Cardiac muscle cell (in vitro differentiated cells and primary cell): ENCODE measurements around the gene GRID1. TPM values are rescaled to one million over a fixed set of nuclear protein-coding genes. Genes with fewer than 3 reads are reported as not detected.

ENCODE experiments used
- DNase-seq, 2 donors: peaks; one replicate each; pipeline versions ENCODE4 v3.0.0 to v3.0.0-alpha.2; 2010 to 2017; ENCODE audit warnings: low read depth in 1 of 2, low spot score in 1 of 2
- H3K27ac ChIP-seq: fragments of 200-600 bp; sonication (generic); 2 replicates; pipeline ENCODE4 v1.5.1; 2016
- H3K27me3 ChIP-seq: fragments of 200-600 bp; sonication (generic); 2 replicates; pipeline ENCODE4 v1.6.0; 2016; ENCODE audit warnings: control low read depth
- H3K36me3 ChIP-seq: fragments of 200-600 bp; sonication (generic); 2 replicates; pipeline ENCODE4 v1.5.1; 2016; ENCODE audit warnings: control low read depth
- H3K4me1 ChIP-seq: fragments of 200-600 bp; sonication (generic); 2 replicates; pipeline ENCODE4 v1.8.1; 2017; ENCODE audit warnings: low read depth, mild to moderate bottlenecking, mixed run types
- H3K4me3 ChIP-seq: fragments of 200-600 bp; sonication (generic); 2 replicates; pipeline ENCODE4 v1.5.1; 2016; ENCODE audit warnings: mild to moderate bottlenecking
- H3K9me3 ChIP-seq: fragments of 200-600 bp; sonication (generic); 2 replicates; pipeline ENCODE4 v1.5.1; 2017; ENCODE audit warnings: low read depth, mild to moderate bottlenecking, control low read depth
- CTCF ChIP-seq: IDR thresholded peaks from 2 replicates; pipeline ENCODE4 v1.5.1; 2012; ENCODE audit warnings: low read depth, mild to moderate bottlenecking, low read length
- polyA plus RNA-seq: library from polyadenylated mRNA; unstranded; fragments of >200 nt; fragmentation: Nextera tagmentation; extraction: Ambion mirVana; gene quantifications from 2 replicates; pipeline ENCODE4 v1.2.1, GENCODE V29; 2016
- total RNA-seq: library from RNA; depleted of rRNA; stranded (reverse); fragments of >200 nt; gene quantifications from 2 replicates; pipeline ENCODE4 v1.2.3, GENCODE V29; 2016

Gene GRID1
- total and polyA plus RNA-seq, 2 experiments from 2014 or later = 1.5 to 1.6 TPM

- Histone ChIP-seq H3K4me1 (no peaks in the 10 kb centered on the region), H3K27ac (no peak overlapping the region), H3K36me3 (no peaks in the 10 kb centered on the region), H3K27me3 (no peaks in the 10 kb centered on the region), H3K9me3 (no peaks in the 10 kb centered on the region), H3K4me3 (no peak overlapping the region)
- TF ChIP-seq CTCF = no peak
- DNase-seq = no peak
Measured at GRCh38 chr10:85696893-85697292, 669.7 kb downstream of the GRID1 start.

- Histone ChIP-seq H3K27ac (no peak overlapping the region), H3K9me3 (no peaks in the 10 kb centered on the region), H3K27me3 (no peaks in the 10 kb centered on the region), H3K4me1 (no peaks in the 10 kb centered on the region), H3K4me3 (no peak overlapping the region), H3K36me3 (no peaks in the 10 kb centered on the region)
- no peak for TF ChIP-seq CTCF
- no peak for DNase-seq
Measured at GRCh38 chr10:85682621-85683020, 684.0 kb downstream of the GRID1 start.

GRCh38 chr10:85679710-85680109 lies 686.9 kb downstream of the GRID1 start:
- H3K27ac ChIP-seq = no peak overlapping the region
- no peak overlapping the region for H3K4me3 ChIP-seq
- TF ChIP-seq CTCF = no peak
- H3K4me1 ChIP-seq = no peaks in the 10 kb centered on the region
- no peaks in the 10 kb centered on the region for H3K27me3 ChIP-seq
- no peak for DNase-seq
- H3K36me3 ChIP-seq = no peaks in the 10 kb centered on the region
- H3K9me3 ChIP-seq = no peaks in the 10 kb centered on the region

- Histone ChIP-seq H3K4me3 (no peak overlapping the region), H3K9me3 (no peaks in the 10 kb centered on the region), H3K4me1 (no peaks in the 10 kb centered on the region), H3K27ac (no peak overlapping the region), H3K27me3 (no peaks in the 10 kb centered on the region), H3K36me3 (no peaks in the 10 kb centered on the region)
- DNase-seq = no peak
- TF ChIP-seq CTCF = no peak
Measured at GRCh38 chr10:85679061-85679460, 687.5 kb downstream of the GRID1 start.

- H3K27me3 ChIP-seq = no peaks in the 10 kb centered on the region
- H3K4me3 ChIP-seq = no peak overlapping the region
- no peaks in the 10 kb centered on the region for H3K36me3 ChIP-seq
- no peaks in the 10 kb centered on the region for H3K4me1 ChIP-seq
- no peak for TF ChIP-seq CTCF
- no peak for DNase-seq
- H3K27ac ChIP-seq = no peak overlapping the region
- no peaks in the 10 kb centered on the region for H3K9me3 ChIP-seq
Measured at GRCh38 chr10:85674851-85675250, 691.7 kb downstream of the GRID1 start.

- no peak overlapping the region for H3K4me3 ChIP-seq
- TF ChIP-seq CTCF = no peak
- H3K4me1 ChIP-seq = no peaks in the 10 kb centered on the region
- no peaks in the 10 kb centered on the region for H3K27me3 ChIP-seq
- no peak for DNase-seq
- no peaks in the 10 kb centered on the region for H3K36me3 ChIP-seq
- no peaks in the 10 kb centered on the region for H3K9me3 ChIP-seq
- no peak overlapping the region for H3K27ac ChIP-seq
Measured at GRCh38 chr10:85673270-85673669, 693.3 kb downstream of the GRID1 start.
